Measurements from ENCODE around the gene PTPRF. TPM values are rescaled to one million over a fixed set of nuclear protein-coding genes. Genes with fewer than 3 reads are reported as not detected.

PTPRF gene
- total RNA-seq, 3 donors from 2014 or later (not counting 1 experiment from before 2014, with no cell fraction given) = 0.12 to 1.9 TPM; not detected in 1

GRCh38 chr1:43610339-43610738 is 79.7 kb downstream of the PTPRF start:
- no peak overlapping the region for H3K4me3 ChIP-seq (ENCODE audit: low read length)
- H3K36me3 ChIP-seq (ENCODE audit: control insufficient read depth, insufficient read depth, low read length) = no peaks in the 10 kb centered on the region
- H3K27ac ChIP-seq (ENCODE audit: low read length) = no peak overlapping the region
- H3K27me3 ChIP-seq (ENCODE audit: control insufficient read depth, insufficient read depth, low read length) = no peaks in the 10 kb centered on the region
- Mint-ChIP-seq H3K4me3 (no peak overlapping the region), H3K27ac (no peak overlapping the region), H3K4me1 (peaks cover 0 to 15% of the 10 kb centered on the region in 2 donors), H3K9me3 (no peaks in the 10 kb centered on the region), H3K36me3 (no peaks in the 10 kb centered on the region), H3K27me3 (ENCODE audit: low read depth in 2 of 2) (peaks cover 5 to 6% of the 10 kb centered on the region in 2 donors)
- no peak for ATAC-seq
- no peaks in the 10 kb centered on the region for H3K4me1 ChIP-seq (ENCODE audit: control insufficient read depth, insufficient read depth, low read length)
- H3K9me3 ChIP-seq (ENCODE audit: control insufficient read depth, insufficient read depth, low read length) = no peaks in the 10 kb centered on the region
- WGBS (ENCODE audit: insufficient coverage) = 89% methylated on average over 5 of the region's 5 CpGs
- no peak for TF ChIP-seq CTCF (IDR thresholded peaks at IDR 0.05)
- intact Hi-C loops (cut with micrococcal nuclease) = no loop called here
- no peak for DNase-seq

- no peaks in the 10 kb centered on the region for H3K27me3 ChIP-seq (ENCODE audit: control insufficient read depth, insufficient read depth, low read length)
Observed at GRCh38 chr1:43611950-43612349, 81.3 kb downstream of the PTPRF start.

GRCh38 chr1:43612406-43612805 is 81.7 kb downstream of the PTPRF start:
- WGBS (ENCODE audit: insufficient coverage) = 92% methylated on average over 15 of the region's 15 CpGs
- Histone ChIP-seq H3K27me3 (ENCODE audit: control insufficient read depth, insufficient read depth, low read length) (no peaks in the 10 kb centered on the region), H3K4me3 (ENCODE audit: low read length) (no peak overlapping the region), H3K27ac (ENCODE audit: low read length) (no peak overlapping the region), H3K4me1 (ENCODE audit: control insufficient read depth, insufficient read depth, low read length) (no peaks in the 10 kb centered on the region), H3K36me3 (ENCODE audit: control insufficient read depth, insufficient read depth, low read length) (no peaks in the 10 kb centered on the region), H3K9me3 (ENCODE audit: control insufficient read depth, insufficient read depth, low read length) (no peaks in the 10 kb centered on the region)
- H3K4me3 Mint-ChIP-seq = no peak overlapping the region
- peaks cover 0 to 15% of the 10 kb centered on the region in 2 donors for H3K4me1 Mint-ChIP-seq
- TF ChIP-seq CTCF (IDR thresholded peaks at IDR 0.05) = no peak
- no peak overlapping the region for H3K27ac Mint-ChIP-seq
- DNase-seq (no peak), ATAC-seq (no peak)
- H3K27me3 Mint-ChIP-seq (ENCODE audit: low read depth in 2 of 2) = peaks cover 5 to 6% of the 10 kb centered on the region in 2 donors
- H3K36me3 Mint-ChIP-seq = no peaks in the 10 kb centered on the region
- intact Hi-C loops (cut with micrococcal nuclease) = no loop called here
- H3K9me3 Mint-ChIP-seq = no peaks in the 10 kb centered on the region

More at GRCh38 chr1:43611950-43612349, 81.3 kb downstream of the PTPRF start:
- TF ChIP-seq CTCF (IDR thresholded peaks at IDR 0.05) = no peak
- intact Hi-C loops (cut with micrococcal nuclease) = no loop called here
- no peak overlapping the region for H3K4me3 Mint-ChIP-seq
- DNase-seq (no peak), ATAC-seq (no peak)
- no peaks in the 10 kb centered on the region for H3K36me3 ChIP-seq (ENCODE audit: control insufficient read depth, insufficient read depth, low read length)
- H3K4me1 ChIP-seq (ENCODE audit: control insufficient read depth, insufficient read depth, low read length) = no peaks in the 10 kb centered on the region
- H3K4me1 Mint-ChIP-seq = peaks cover 0 to 15% of the 10 kb centered on the region in 2 donors
- no peaks in the 10 kb centered on the region for H3K36me3 Mint-ChIP-seq
- H3K27me3 Mint-ChIP-seq (ENCODE audit: low read depth in 2 of 2) = peaks cover 5 to 6% of the 10 kb centered on the region in 2 donors
- no peaks in the 10 kb centered on the region for H3K9me3 Mint-ChIP-seq
- no peak overlapping the region for H3K27ac ChIP-seq (ENCODE audit: low read length)
- no peak overlapping the region for H3K4me3 ChIP-seq (ENCODE audit: low read length)
- no peaks in the 10 kb centered on the region for H3K9me3 ChIP-seq (ENCODE audit: control insufficient read depth, insufficient read depth, low read length)
- WGBS (ENCODE audit: insufficient coverage) = 67% methylated on average over 7 of the region's 7 CpGs
- no peak overlapping the region for H3K27ac Mint-ChIP-seq
